Dedifferentiated amniotic fluid mesenchymal stem cell (primary cell): ENCODE results near the gene OR6C2.
"Not testable (repeated sequence)": the region's sequence is repeated elsewhere in the genome, so short reads cannot be mapped to it uniquely, and the experiment has no call there.

Experiments used
- DNase-seq: peaks from one replicate; pipeline ENCODE4 v3.0.0-alpha.2; 2016; ENCODE audit errors: extremely low spot score

OR6C2 gene

DNA sequence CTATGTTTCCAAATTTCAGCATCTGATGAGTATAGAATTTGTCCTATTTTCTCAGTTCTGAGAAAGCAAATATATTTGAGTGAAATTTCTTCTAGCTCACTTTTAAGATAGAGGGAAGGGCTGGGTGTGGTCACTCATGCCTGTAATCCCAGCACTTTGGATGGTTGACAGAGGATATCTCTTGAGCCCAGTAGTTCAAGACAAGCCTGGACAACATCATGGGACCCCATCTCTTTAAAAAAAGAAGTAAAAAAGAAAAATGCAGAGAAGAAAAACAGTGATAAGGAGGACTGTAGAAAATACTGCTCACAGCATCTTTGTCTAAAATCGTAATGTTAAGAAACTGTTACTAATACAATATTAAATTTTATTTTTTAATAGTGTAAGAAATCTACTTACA, 28.4 kb downstream of the OR6C2 start:
- no peak for DNase-seq

DNA sequence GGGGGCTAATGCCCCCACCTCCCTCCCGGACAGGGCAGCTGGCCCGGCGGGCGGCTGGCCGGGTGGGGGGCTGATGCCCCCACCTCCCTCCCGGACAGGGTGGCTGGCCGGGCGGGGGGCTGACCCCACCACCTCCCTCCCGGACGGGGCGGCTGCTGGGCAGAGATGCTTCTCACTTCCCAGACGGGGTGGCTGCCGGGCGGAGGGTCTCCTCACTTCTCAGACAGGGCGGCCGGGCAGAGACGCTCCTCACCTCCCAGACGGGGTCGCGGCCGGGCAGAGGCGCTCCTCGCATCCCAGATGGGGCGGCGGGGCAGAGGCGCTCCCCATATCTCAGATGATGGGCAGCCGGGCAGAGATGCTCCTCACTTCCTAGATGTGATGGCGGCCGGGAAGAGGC, 35.3 kb downstream of the OR6C2 start:
- DNase-seq = not testable (repeated sequence)

DNA sequence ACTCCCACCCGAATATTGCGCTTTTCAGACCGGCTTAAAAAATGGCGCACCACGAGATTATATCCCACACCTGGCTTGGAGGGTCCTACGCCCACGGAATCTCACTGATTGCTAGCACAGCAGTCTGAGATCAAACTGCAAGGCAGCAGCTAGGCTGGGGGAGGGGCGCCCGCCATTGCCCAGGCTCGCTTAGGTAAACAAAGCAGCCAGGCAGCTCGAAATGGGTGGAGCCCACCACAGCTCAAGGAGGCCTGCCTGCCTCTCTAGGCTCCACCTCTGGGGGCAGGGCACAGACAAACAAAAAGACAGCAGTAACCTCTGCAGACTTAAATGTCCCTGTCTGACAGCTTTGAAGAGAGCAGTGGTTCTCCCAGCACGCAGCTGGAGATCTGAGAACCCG, 40.4 kb downstream of the OR6C2 start:
- DNase-seq = not testable (repeated sequence)

DNA sequence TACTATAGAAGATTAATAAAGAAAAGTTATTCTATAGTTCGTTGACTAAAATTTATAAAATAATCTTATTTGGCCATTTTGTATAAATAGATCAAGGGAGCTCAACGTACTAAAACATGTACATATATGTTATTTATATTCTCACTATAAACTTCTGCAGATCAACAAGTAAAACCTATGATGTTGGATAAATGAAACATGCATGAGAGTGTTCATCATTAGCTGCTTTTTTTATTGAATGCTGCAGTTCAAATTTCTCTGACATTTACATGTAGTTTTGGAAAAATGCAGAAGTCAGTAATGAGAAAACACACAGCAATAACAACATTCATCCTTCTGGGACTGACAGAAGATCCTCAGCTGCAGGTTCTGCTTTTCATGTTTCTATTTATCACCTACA, 48.2 kb downstream of the OR6C2 start, which contains the start of gene OR6C68:
Gene OR6C68, plus strand, starts transcription at position 301 of the 400 bp plus-strand sequence. Its CDS starts 0 bp downstream, at position 301.
- DNase-seq = no peak

DNA sequence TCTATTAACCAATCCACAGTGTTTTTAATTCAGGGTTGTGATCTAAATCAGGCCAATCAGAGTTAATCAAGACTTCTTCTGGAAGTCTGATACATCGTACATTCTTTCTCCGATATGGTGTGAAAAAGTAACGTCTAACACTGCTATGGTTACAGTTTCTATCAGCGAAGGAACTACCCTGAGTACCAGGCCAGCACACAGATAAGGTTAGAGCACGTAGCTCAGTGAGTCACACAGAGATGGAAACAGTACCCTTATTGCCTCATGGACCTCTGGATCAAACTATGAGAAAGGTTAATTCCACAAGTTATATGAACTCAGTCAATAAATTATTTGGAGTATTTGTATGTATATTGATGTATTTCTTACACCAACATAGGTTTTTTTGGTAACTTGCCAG, 51.6 kb downstream of the OR6C2 start:
- no peak for DNase-seq

DNA sequence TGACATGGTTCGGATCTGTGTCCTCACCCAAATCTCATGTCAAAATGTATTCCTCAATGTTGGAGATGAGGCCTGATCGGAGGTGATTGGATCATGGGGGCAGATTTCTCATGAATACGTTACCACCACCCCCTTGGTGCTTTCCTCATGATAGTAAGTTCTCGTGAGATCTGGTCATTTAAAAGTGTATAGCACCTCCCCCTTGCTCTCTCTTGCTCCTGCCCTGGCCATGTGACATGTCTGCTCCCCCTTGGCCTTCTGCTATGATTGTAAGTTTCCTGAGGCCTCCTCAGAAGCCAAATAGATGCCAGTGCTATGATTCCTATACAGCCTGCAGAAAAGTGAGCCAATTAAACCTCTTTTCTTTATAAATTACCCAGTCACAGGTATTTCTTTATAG, 55.4 kb downstream of the OR6C2 start:
- no peak for DNase-seq

DNA sequence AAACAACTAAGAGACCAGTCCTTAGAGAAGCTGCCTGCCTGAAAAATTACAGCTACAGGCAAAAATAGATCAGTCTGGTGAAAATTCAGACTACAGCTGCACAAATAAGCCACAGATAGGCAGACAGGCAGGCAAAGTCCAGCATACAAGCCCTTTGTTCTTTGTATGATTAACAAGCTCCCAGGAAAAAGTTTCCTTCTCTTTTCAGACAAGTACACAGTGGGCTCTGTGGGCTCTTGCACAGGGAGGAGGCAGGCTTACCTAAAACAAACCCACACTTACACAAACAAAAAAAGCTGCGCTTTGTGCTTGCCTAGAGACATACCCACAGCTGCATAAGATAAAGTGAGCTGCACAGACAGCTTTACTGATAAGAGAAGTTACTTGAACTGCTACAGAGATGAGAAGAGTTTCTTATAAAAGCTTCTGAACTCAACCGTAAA, 56.0 kb downstream of the OR6C2 start:
- DNase-seq = no peak

DNA sequence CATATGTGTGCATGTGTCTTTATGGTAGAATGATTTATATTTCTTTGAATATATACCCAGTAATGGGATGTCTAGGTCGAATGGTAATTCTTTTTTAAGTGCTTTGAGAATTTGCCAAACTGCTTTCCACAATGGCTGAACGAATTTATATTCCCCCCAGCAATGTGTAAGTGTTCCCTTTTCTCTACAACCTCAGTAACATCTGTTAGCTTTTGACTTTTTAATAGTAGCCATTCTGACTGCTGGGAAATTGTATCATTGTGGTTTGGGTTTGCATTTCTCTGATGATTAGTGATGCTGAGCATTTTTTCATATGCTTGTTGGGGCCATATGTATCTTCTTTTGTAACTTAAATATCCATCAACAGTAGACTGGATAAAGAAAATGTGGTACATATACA, 57.7 kb downstream of the OR6C2 start:
- DNase-seq = no peak
